ENCODE data around the gene SRPK2. TPM values are rescaled to one million over a fixed set of nuclear protein-coding genes. Genes with fewer than 3 reads are reported as not detected.

Gene SRPK2
- polyA plus RNA-seq, 1 of the 3 experiments (the other 2 are of a cell fraction) = 15.4 TPM

DNA sequence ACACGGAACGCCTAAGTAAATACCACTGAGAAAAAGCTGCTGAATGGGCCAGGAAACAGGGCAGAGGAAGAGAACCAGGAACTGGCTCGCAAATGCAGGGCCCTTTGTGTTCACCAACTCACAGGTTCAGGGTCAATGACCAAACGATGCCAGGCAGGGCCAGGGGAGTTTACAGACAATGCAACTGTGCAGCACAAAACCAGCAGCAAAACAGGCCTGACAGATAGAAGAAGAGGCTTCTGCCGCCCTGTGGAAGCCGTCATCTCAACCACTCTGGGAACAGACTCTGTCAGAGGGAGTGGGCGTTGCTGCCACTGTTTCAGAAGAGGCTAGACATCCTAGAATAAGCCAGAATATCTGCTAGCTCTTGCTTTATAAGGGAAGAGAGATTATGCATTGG, 256.8 kb downstream of the SRPK2 start:
- Histone ChIP-seq H3K27ac (ENCODE audit: low read depth in 2 of 2, low read length in 1 of 2) (no peak overlapping the region), H2AFZ (ENCODE audit: low read depth) (no peak overlapping the region), H3K9ac (no peak overlapping the region), H3K4me1 (ENCODE audit: control insufficient read depth in 1 of 2, insufficient read depth in 2 of 2, low read depth in 1 of 2, low read length in 1 of 2) (peaks cover 0 to 3% of the 10 kb centered on the region in 2 experiments; a peak in 1 of 4 replicates), H3F3A (replicated peaks; ENCODE audit: insufficient read depth) (no peaks in the 10 kb centered on the region), H3K79me2 (ENCODE audit: insufficient read depth) (peaks cover 50% of the 10 kb centered on the region), H3K36me3 (replicated peaks in 1 of 2; ENCODE audit: control insufficient read depth in 1 of 2, insufficient read depth in 2 of 2, low read length in 1 of 2) (peaks cover 20 to 30% of the 10 kb centered on the region in 2 experiments), H3K27me3 (ENCODE audit: insufficient read depth) (no peaks in the 10 kb centered on the region), H3K4me3 (ENCODE audit: low read depth in 2 of 2, low read length in 1 of 2) (no peak overlapping the region), H3K9me3 (no peaks in the 10 kb centered on the region), H3K4me2 (no peak overlapping the region), H3K9me2 (no peaks in the 10 kb centered on the region), H4K20me1 (ENCODE audit: insufficient read depth) (peaks cover 26% of the 10 kb centered on the region; the same call in 1 of the 2 replicates)
- ChIA-PET POLR2A (no interaction called here), CTCF (interaction anchor here (1.9 to 2.4 kb wide), 2 partner anchors 9 to 151 kb away, joined by 4 to 9 read pairs; no protein-coding TSS in a partner anchor)
- no peak for DNase-seq
- WGBS (ENCODE audit: low lambda C conversion rate) = 96% methylated on average over 7 of the region's 7 CpGs
- no peak for TF ChIP-seq RAD21 (IDR thresholded peaks at IDR 0.05; ENCODE audit: low read length)
- TF ChIP-seq, protein P1, sequence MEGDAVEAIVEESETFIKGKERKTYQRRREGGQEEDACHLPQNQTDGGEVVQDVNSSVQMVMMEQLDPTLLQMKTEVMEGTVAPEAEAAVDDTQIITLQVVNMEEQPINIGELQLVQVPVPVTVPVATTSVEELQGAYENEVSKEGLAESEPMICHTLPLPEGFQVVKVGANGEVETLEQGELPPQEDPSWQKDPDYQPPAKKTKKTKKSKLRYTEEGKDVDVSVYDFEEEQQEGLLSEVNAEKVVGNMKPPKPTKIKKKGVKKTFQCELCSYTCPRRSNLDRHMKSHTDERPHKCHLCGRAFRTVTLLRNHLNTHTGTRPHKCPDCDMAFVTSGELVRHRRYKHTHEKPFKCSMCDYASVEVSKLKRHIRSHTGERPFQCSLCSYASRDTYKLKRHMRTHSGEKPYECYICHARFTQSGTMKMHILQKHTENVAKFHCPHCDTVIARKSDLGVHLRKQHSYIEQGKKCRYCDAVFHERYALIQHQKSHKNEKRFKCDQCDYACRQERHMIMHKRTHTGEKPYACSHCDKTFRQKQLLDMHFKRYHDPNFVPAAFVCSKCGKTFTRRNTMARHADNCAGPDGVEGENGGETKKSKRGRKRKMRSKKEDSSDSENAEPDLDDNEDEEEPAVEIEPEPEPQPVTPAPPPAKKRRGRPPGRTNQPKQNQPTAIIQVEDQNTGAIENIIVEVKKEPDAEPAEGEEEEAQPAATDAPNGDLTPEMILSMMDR (IDR thresholded peaks at IDR 0.05) = no peak
- TF ChIP-seq, protein P2, sequence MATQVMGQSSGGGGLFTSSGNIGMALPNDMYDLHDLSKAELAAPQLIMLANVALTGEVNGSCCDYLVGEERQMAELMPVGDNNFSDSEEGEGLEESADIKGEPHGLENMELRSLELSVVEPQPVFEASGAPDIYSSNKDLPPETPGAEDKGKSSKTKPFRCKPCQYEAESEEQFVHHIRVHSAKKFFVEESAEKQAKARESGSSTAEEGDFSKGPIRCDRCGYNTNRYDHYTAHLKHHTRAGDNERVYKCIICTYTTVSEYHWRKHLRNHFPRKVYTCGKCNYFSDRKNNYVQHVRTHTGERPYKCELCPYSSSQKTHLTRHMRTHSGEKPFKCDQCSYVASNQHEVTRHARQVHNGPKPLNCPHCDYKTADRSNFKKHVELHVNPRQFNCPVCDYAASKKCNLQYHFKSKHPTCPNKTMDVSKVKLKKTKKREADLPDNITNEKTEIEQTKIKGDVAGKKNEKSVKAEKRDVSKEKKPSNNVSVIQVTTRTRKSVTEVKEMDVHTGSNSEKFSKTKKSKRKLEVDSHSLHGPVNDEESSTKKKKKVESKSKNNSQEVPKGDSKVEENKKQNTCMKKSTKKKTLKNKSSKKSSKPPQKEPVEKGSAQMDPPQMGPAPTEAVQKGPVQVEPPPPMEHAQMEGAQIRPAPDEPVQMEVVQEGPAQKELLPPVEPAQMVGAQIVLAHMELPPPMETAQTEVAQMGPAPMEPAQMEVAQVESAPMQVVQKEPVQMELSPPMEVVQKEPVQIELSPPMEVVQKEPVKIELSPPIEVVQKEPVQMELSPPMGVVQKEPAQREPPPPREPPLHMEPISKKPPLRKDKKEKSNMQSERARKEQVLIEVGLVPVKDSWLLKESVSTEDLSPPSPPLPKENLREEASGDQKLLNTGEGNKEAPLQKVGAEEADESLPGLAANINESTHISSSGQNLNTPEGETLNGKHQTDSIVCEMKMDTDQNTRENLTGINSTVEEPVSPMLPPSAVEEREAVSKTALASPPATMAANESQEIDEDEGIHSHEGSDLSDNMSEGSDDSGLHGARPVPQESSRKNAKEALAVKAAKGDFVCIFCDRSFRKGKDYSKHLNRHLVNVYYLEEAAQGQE (IDR thresholded peaks at IDR 0.05; ENCODE audit: low read depth, low read length) = no peak
- no peak for TF ChIP-seq POLR2AphosphoS5 (IDR thresholded peaks at IDR 0.05; ENCODE audit: low read depth, low read length)
- TF ChIP-seq GATA2 (CRISPR knock-in tag; IDR thresholded peaks at IDR 0.05) = no peak
- TF ChIP-seq CHD2 (IDR thresholded peaks at IDR 0.05; ENCODE audit: low read length, partially characterized antibody) = no peak
- TF ChIP-seq JUND (IDR thresholded peaks at IDR 0.05) = no peak
- TF ChIP-seq TEAD4 (IDR thresholded peaks at IDR 0.05; ENCODE audit: borderline replicate concordance, insufficient read depth) = no peak
- no peak for TF ChIP-seq RCOR1 (IDR thresholded peaks at IDR 0.05; ENCODE audit: low read length)
- TF ChIP-seq SIN3A (IDR thresholded peaks at IDR 0.05; ENCODE audit: borderline replicate concordance, low read depth, low read length) = no peak
- TF ChIP-seq ELF1 (IDR thresholded peaks at IDR 0.05) = no peak
- TF ChIP-seq, protein P3, sequence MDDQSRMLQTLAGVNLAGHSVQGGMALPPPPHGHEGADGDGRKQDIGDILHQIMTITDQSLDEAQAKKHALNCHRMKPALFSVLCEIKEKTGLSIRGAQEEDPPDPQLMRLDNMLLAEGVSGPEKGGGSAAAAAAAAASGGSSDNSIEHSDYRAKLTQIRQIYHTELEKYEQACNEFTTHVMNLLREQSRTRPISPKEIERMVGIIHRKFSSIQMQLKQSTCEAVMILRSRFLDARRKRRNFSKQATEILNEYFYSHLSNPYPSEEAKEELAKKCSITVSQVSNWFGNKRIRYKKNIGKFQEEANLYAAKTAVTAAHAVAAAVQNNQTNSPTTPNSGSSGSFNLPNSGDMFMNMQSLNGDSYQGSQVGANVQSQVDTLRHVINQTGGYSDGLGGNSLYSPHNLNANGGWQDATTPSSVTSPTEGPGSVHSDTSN (IDR thresholded peaks at IDR 0.05) = no peak
- no peak for TF ChIP-seq FOXM1 (IDR thresholded peaks at IDR 0.05; ENCODE audit: low read depth)

Measured in SK-N-SH (cell line).